GM10266 (cell line): ENCODE data around the gene NAA10.

Experiments
- DNase-seq: peaks from one replicate; pipeline ENCODE4 v3.0.0; 2012; ENCODE audit errors: extremely low spot score
- TF ChIP-seq, protein P1 (sequence below): IDR thresholded peaks from 2 replicates; pipeline ENCODE4 v1.5.1; 2012; ENCODE audit warnings: mild to moderate bottlenecking, low read depth; ENCODE audit not compliant: control insufficient read depth, insufficient read depth; ENCODE audit errors: missing control alignments

The NAA10 gene

DNA sequence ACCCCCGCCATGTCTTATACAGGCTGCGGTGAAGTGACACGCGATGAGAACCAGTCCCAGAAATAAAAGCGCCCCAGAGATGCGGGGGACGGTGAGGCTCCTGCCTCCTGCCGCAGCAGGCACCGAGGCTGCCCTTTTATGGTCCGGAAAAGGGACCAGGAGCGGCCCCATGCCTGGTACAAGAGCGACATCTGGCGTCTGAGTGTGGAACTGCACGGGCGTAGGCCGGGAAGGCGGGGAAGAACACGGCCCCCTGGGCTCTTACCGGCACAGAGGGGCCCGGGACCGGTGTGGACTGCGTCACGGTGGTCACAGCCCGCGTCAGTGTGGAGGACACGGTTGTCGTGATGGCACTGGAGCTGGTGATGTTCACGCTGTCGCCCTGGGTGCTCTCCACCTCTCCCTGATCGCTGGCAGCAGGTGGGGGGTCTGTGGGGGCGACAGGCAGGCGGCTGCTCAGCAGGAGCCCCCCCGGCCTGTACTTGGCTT lies 18.5 kb upstream of the NAA10 start:
- DNase-seq, result peak; percentile 85
- TF ChIP-seq, protein P1, sequence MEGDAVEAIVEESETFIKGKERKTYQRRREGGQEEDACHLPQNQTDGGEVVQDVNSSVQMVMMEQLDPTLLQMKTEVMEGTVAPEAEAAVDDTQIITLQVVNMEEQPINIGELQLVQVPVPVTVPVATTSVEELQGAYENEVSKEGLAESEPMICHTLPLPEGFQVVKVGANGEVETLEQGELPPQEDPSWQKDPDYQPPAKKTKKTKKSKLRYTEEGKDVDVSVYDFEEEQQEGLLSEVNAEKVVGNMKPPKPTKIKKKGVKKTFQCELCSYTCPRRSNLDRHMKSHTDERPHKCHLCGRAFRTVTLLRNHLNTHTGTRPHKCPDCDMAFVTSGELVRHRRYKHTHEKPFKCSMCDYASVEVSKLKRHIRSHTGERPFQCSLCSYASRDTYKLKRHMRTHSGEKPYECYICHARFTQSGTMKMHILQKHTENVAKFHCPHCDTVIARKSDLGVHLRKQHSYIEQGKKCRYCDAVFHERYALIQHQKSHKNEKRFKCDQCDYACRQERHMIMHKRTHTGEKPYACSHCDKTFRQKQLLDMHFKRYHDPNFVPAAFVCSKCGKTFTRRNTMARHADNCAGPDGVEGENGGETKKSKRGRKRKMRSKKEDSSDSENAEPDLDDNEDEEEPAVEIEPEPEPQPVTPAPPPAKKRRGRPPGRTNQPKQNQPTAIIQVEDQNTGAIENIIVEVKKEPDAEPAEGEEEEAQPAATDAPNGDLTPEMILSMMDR, result peak; percentile 87

DNA sequence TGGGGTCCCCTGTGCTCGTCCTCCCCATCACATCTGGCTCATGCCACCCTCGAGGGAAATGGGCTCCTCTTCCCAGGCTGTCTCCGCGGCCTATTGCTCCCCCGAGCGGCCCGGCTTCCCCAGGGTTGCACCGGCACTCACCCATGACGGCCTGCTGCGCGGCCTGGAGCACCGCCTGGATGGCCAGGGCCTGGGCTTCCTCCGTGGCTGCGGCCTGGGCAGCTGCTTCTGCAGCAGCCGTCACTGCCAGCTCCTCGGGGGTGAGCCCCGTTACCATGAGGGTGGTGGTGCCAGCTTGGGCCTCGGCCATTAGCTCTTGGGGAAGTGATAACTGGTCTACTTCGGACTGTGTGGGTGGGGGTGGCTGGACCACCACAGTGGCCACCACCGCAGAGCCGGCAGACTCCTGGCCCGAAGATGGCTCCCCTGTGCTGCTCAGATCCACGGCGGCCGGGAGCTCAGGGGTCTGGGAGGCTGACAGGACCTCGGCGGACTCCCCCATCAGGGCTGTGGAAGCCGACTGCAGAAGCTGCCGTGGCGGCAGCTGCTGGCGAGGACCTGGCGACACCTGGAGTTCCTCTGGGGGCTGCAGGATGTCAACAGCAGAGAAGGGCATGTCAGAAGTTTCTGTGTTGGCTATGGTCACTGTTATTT lies 17.7 kb upstream of the NAA10 start:
- no peak for DNase-seq
- TF ChIP-seq, protein P1, result no peak

DNA sequence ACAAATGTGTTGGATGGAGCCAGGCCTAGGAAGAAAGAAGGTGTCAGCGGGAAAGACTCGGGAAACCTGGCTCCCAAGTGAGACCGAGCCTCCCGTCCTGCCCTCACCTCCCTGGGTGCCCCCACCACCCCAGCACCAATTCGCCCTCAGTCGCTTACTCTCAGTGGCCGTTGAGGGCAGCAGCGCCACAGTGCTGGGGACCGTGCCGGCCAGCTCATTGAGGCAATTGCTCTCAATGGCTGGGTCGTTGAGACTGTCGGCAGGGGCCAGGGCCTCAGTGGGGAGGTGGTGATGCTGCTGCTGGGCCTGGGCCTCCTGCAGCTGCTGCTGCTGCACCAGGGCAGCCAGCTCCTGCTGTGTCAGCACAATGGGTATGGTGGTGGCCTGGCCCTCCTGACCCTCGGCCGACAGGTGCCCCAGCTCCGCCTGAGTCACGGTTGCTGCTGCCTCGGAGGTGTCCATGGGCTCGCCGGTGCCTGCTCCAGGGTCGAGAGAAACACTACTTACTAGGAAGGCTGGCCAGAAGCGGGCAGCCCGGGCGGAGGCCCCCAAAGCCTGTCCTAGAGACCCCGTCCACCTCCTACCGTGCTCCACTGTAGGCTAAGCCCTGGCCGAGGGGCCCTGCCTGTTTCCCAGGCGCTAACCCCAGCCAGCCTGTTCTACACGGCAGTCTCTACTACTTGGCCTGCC lies 17.0 kb upstream of the NAA10 start:
- TF ChIP-seq, protein P1, result no peak
- DNase-seq, result no peak

DNA sequence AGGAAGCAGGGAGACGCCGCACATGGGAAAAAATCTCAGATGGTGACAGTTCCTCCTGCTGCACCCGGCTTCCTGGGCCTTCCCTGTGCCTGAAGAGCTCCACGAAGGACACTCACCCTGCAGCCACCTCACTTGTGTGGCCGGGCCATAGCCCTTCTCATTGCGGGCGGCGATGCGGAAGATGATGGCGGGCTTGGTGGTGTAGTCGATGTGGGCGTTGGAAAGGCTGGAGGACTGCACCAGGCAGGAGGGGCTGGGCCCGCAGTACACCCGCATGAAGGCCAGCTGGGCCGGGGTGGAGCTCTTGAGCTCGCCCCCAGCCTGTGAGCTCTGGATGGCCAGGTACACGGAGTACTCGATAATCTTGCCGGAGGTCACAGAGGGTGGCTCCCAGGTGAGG lies 15.3 kb upstream of the NAA10 start:
- TF ChIP-seq, protein P1, result no peak
- no peak for DNase-seq

DNA sequence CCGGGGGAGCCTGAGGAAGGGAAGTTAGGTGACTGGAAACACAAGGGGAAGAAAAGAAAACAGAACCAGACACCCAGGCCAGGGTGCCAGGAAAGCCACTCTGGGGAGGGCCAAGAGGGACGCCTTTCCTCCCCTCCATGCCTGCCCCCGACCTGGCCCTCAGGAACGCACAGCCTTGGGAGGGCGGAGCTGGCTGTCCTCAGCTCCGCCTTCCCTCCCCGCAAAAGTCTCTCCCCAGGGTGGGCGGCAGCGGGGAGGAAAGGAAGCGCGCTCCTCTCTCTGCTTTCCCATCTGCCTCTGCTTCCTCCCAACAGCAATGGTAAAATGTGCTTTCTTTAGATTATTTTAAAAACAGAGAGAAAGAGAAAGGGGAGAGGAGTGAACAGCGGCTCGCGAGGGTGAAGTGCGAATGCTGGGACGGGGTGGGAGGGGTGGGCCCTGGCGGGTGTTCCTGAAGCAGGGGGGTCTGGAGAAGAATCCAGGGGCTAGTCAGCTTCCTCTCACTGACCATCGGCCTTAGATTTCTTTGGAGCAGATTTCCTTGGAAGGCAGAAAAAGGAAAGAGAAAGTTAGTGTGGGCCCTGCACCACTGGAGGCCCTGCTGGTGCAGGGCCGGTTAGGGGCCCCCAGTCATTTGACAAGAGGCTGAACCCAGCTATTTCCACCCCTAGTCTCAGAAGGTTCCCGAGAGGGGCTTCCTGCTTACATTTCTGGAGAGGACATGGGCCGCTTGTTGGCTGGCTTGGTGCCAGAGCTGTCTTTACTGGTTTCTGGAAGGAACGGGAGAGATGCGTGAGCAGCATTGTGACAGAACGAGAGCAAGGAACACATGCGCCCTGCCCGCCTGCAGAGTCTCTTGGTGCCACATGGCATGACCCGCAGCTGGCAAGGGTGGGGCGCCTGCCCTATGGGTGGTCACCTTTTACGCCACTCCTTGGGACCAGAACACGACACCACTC lies 14.3 kb upstream of the NAA10 start:
- DNase-seq, result no peak
- TF ChIP-seq, protein P1, result no peak

DNA sequence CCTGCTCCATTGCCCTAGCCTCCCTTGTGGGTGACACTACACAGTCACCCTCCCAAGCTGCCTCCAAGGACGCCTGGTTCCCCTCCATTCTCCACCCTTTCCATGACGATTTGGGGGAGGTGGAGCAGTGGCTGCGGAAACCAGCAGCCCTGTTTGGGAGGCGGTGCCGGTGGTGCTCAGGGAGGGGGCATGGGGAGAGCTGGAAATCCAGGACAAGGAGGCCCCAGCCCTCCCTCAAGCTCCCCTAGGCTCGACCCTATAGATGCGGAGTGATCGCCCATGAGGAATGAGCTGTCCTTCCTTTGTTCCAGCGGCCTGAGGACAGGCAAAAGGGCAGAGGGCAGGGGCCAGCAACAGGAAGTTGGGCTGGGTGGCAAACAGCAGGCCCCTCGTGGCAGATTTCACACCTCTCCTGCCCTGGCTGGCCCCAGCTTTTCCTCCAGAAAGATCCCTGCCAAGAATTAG lies 13.2 kb upstream of the NAA10 start:
- TF ChIP-seq, protein P1, result no peak
- DNase-seq, result no peak
